Rectal smooth muscle tissue (tissue), 1 donor: Measurements from ENCODE around the gene CYYR1.

Source experiments
- H3K27ac ChIP-seq: one replicate; pipeline ENCODE4 v1.7.0; 2013; ENCODE audit warnings: low read depth, low read length, inconsistent platforms
- H3K27me3 ChIP-seq: one replicate; pipeline ENCODE4 v1.7.0; 2013; ENCODE audit warnings: low read length; ENCODE audit not compliant: control insufficient read depth, insufficient read depth
- H3K36me3 ChIP-seq: one replicate; pipeline ENCODE4 v1.7.0; 2013; ENCODE audit warnings: low read length; ENCODE audit not compliant: control insufficient read depth, insufficient read depth
- H3K4me1 ChIP-seq: one replicate; pipeline ENCODE4 v1.7.0; 2013; ENCODE audit warnings: low read length; ENCODE audit not compliant: control insufficient read depth, insufficient read depth
- H3K4me3 ChIP-seq: one replicate; pipeline ENCODE4 v1.7.0; 2013; ENCODE audit warnings: low read length
- H3K9ac ChIP-seq: one replicate; pipeline ENCODE4 v1.7.0; 2013; ENCODE audit warnings: low read length

Gene CYYR1

DNA sequence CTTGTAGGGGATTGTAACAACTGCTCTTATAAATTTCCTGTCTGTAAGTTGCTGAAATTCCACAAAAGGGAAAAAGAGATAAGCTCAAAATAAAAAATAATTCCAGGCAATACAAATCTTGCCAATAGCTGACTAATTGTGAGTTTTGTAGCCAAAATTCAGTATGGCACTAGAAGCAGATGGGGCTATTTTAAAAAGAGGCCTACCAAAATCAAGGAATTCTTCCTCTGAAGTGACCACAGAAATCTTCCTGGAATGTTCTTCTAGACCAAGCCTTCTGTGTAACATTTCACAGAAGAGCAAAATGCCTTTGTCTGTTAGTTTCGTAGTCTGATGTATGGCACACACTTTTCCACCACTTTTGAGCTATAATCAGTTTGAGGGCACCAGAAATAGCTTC, 127.6 kb downstream of the CYYR1 start:
- no peak overlapping the region for H3K27ac ChIP-seq
- no peaks in the 10 kb centered on the region for H3K4me1 ChIP-seq
- no peak overlapping the region for H3K9ac ChIP-seq
- H3K27me3 ChIP-seq, result no peaks in the 10 kb centered on the region
- no peak overlapping the region for H3K4me3 ChIP-seq
- no peaks in the 10 kb centered on the region for H3K36me3 ChIP-seq

GRCh38 chr21:26444646-26445045, 128.4 kb downstream of the CYYR1 start:
- H3K4me3 ChIP-seq, result no peak overlapping the region
- H3K4me1 ChIP-seq, result no peaks in the 10 kb centered on the region
- H3K36me3 ChIP-seq, result no peaks in the 10 kb centered on the region
- H3K27me3 ChIP-seq, result no peaks in the 10 kb centered on the region
- no peak overlapping the region for H3K9ac ChIP-seq
- no peak overlapping the region for H3K27ac ChIP-seq

- no peaks in the 10 kb centered on the region for H3K36me3 ChIP-seq
- no peak overlapping the region for H3K4me3 ChIP-seq
- H3K9ac ChIP-seq, result no peak overlapping the region
- H3K27ac ChIP-seq, result no peak overlapping the region
- no peaks in the 10 kb centered on the region for H3K4me1 ChIP-seq
- H3K27me3 ChIP-seq, result no peaks in the 10 kb centered on the region
Measured at GRCh38 chr21:26443867-26444266, 129.2 kb downstream of the CYYR1 start.

GRCh38 chr21:26443291-26443690, 129.8 kb downstream of the CYYR1 start:
- Histone ChIP-seq H3K27ac (no peak overlapping the region), H3K4me1 (no peaks in the 10 kb centered on the region), H3K27me3 (no peaks in the 10 kb centered on the region), H3K4me3 (no peak overlapping the region), H3K36me3 (no peaks in the 10 kb centered on the region), H3K9ac (no peak overlapping the region)

DNA sequence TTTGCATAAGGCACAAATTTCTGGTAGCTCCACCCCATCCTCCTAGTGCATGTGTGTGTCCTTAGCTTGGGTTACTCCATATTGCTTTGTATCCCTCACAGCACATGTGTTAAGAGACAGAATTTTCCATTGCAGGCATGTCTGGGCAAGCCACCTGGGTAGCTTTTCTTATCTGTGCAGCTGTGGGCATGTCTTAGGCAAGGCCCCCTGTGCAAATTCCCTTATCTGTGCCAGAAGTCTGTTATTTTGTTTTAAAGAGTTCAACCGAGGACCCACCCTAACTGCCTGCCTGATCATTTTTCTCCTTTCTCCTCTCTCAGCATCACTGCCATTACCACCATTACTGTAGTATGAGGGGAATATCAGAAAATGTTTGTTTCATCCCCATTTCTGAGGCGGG, 131.9 kb downstream of the CYYR1 start:
- Histone ChIP-seq H3K27ac (no peak overlapping the region), H3K36me3 (no peaks in the 10 kb centered on the region), H3K4me3 (no peak overlapping the region), H3K9ac (no peak overlapping the region), H3K27me3 (no peaks in the 10 kb centered on the region), H3K4me1 (no peaks in the 10 kb centered on the region)

- no peak overlapping the region for H3K9ac ChIP-seq
- H3K4me3 ChIP-seq, result no peak overlapping the region
- H3K27me3 ChIP-seq, result no peaks in the 10 kb centered on the region
- H3K36me3 ChIP-seq, result no peaks in the 10 kb centered on the region
- no peak overlapping the region for H3K27ac ChIP-seq
- no peaks in the 10 kb centered on the region for H3K4me1 ChIP-seq
Measured at GRCh38 chr21:26438976-26439375, 134.1 kb downstream of the CYYR1 start.

GRCh38 chr21:26437326-26438009, 135.6 kb downstream of the CYYR1 start:
- Histone ChIP-seq H3K4me3 (no peak overlapping the region), H3K4me1 (no peaks in the 10 kb centered on the region), H3K27ac (no peak overlapping the region), H3K36me3 (no peaks in the 10 kb centered on the region), H3K27me3 (no peaks in the 10 kb centered on the region), H3K9ac (no peak overlapping the region)

GRCh38 chr21:26433386-26433785, 139.7 kb downstream of the CYYR1 start:
- no peaks in the 10 kb centered on the region for H3K27me3 ChIP-seq
- H3K9ac ChIP-seq, result no peak overlapping the region
- no peaks in the 10 kb centered on the region for H3K4me1 ChIP-seq
- no peak overlapping the region for H3K27ac ChIP-seq
- H3K36me3 ChIP-seq, result no peaks in the 10 kb centered on the region
- no peak overlapping the region for H3K4me3 ChIP-seq

- Histone ChIP-seq H3K4me1 (no peaks in the 10 kb centered on the region), H3K36me3 (no peaks in the 10 kb centered on the region), H3K27me3 (no peaks in the 10 kb centered on the region), H3K4me3 (no peak overlapping the region), H3K9ac (no peak overlapping the region), H3K27ac (no peak overlapping the region)
Measured at GRCh38 chr21:26432410-26432809, 140.7 kb downstream of the CYYR1 start.

GRCh38 chr21:26425576-26425975, 147.5 kb downstream of the CYYR1 start:
- Histone ChIP-seq H3K4me1 (no peaks in the 10 kb centered on the region), H3K27me3 (no peaks in the 10 kb centered on the region), H3K27ac (no peak overlapping the region), H3K4me3 (no peak overlapping the region), H3K36me3 (no peaks in the 10 kb centered on the region), H3K9ac (no peak overlapping the region)

- H3K27ac ChIP-seq, result no peak overlapping the region
- H3K36me3 ChIP-seq, result no peaks in the 10 kb centered on the region
- no peaks in the 10 kb centered on the region for H3K4me1 ChIP-seq
- no peak overlapping the region for H3K4me3 ChIP-seq
- no peak overlapping the region for H3K9ac ChIP-seq
- no peaks in the 10 kb centered on the region for H3K27me3 ChIP-seq
Measured at GRCh38 chr21:26423511-26423910, 149.6 kb downstream of the CYYR1 start.

- Histone ChIP-seq H3K4me1 (no peaks in the 10 kb centered on the region), H3K27ac (no peak overlapping the region), H3K36me3 (no peaks in the 10 kb centered on the region), H3K9ac (no peak overlapping the region), H3K27me3 (no peaks in the 10 kb centered on the region), H3K4me3 (no peak overlapping the region)
Measured at GRCh38 chr21:26422706-26423105, 150.4 kb downstream of the CYYR1 start.

GRCh38 chr21:26422138-26422537, 150.9 kb downstream of the CYYR1 start:
- Histone ChIP-seq H3K27ac (no peak overlapping the region), H3K27me3 (no peaks in the 10 kb centered on the region), H3K4me3 (no peak overlapping the region), H3K9ac (no peak overlapping the region), H3K36me3 (no peaks in the 10 kb centered on the region), H3K4me1 (no peaks in the 10 kb centered on the region)
